ENCODE measurements around the gene SLC22A2. TPM values are rescaled to one million over a fixed set of nuclear protein-coding genes. Genes with fewer than 3 reads are reported as not detected.

The SLC22A2 gene
- total RNA-seq, 1 donor from 2014 or later: not detected

DNA sequence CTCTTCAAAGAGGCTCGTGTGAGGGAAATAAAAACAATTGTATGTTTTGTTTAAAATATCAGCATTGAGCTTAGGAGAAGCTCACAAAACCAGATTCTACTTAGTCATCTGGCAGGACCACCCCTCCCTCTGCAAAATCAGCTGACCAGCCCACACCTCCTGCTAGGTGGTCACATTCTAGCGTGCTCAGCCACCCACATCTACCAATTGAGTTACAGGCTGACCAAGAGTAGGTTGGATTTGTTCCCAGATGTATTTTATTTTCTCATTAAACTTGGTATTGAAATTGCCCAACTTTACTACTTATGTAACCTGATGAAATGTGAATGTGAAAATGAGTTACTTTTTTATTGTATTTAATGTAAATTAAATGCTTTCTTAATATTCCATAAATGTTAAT is 56.2 kb downstream of the SLC22A2 start:
- TF ChIP-seq, protein P1, sequence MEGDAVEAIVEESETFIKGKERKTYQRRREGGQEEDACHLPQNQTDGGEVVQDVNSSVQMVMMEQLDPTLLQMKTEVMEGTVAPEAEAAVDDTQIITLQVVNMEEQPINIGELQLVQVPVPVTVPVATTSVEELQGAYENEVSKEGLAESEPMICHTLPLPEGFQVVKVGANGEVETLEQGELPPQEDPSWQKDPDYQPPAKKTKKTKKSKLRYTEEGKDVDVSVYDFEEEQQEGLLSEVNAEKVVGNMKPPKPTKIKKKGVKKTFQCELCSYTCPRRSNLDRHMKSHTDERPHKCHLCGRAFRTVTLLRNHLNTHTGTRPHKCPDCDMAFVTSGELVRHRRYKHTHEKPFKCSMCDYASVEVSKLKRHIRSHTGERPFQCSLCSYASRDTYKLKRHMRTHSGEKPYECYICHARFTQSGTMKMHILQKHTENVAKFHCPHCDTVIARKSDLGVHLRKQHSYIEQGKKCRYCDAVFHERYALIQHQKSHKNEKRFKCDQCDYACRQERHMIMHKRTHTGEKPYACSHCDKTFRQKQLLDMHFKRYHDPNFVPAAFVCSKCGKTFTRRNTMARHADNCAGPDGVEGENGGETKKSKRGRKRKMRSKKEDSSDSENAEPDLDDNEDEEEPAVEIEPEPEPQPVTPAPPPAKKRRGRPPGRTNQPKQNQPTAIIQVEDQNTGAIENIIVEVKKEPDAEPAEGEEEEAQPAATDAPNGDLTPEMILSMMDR (conservative IDR thresholded peaks at IDR 0.05; ENCODE audit: low read depth, low read length): no peak
- peak; percentile 40 for DNase-seq (ENCODE audit: low read depth)
- H3K4me3 ChIP-seq (ENCODE audit: low read depth, low read length): no peak overlapping the region

DNA sequence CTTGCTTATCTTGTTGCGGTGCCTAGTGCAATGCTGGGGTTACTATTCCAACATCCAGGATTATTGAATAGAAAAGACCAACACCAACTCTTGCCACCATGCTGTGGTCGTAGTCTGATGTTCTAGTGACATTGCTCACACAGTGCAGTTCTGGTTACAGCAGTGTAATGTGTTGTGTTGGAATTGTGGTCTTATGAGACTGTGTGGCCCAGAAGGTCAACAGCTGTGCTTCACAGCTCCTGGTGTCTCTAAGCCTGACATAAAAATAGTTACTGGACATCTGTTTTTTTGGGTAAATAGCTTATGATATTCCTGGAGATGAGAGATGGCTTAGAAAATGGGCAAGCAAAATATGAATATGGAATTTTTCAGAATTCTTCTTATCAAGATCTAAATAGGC is 57.6 kb downstream of the SLC22A2 start:
- TF ChIP-seq, protein P1 (conservative IDR thresholded peaks at IDR 0.05; ENCODE audit: low read depth, low read length): no peak
- H3K4me3 ChIP-seq (ENCODE audit: low read depth, low read length): no peak overlapping the region
- DNase-seq (ENCODE audit: low read depth): no peak

- peak; percentile 59 for DNase-seq (ENCODE audit: low read depth)
- TF ChIP-seq, protein P1 (conservative IDR thresholded peaks at IDR 0.05; ENCODE audit: low read depth, low read length): no peak
- H3K4me3 ChIP-seq (ENCODE audit: low read depth, low read length): no peak overlapping the region
These were observed 59.9 kb downstream of the SLC22A2 start for GRCh38 chr6:160198606-160199211.

DNA sequence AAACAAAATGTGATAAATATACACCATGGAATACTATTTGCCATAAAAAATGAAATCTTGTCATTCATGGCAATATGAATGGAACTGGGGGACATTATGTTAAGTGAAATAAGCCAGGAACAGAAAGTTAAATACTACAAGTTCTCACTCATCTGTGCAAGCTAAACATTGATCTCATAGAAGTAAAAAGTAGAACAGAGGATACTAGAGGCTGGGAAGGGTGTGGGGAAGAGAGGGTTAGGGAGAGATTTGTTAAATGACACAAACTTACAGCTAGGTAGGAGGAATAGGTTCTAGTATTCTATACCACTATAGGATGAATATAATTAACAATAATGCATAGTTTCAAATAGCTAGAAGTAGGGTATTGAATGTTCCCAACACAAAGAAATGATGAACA is 61.0 kb downstream of the SLC22A2 start:
- no peak for DNase-seq (ENCODE audit: low read depth)
- no peak overlapping the region for H3K4me3 ChIP-seq (ENCODE audit: low read depth, low read length)
- TF ChIP-seq, protein P1 (conservative IDR thresholded peaks at IDR 0.05; ENCODE audit: low read depth, low read length): no peak

DNA sequence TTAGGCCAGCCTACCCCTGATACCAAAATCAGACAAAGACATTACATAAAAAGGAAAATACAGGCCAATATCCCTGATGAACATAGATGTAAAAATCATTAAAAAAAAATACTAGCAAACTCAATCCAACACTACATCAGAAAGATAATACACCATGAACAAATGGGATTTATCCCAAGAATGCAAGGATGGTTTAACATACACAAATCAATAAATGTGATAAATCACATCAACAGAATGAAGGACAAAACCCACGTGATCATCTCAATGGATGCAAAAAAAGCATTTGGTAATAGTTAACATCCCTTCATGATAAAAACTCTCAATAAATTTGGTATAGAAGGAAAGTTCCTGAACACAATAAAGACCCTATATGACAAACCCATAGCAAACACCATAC is 63.8 kb downstream of the SLC22A2 start:
- DNase-seq (ENCODE audit: low read depth): no peak
- TF ChIP-seq, protein P1 (conservative IDR thresholded peaks at IDR 0.05; ENCODE audit: low read depth, low read length): no peak
- H3K4me3 ChIP-seq (ENCODE audit: low read depth, low read length): no peak overlapping the region

DNA sequence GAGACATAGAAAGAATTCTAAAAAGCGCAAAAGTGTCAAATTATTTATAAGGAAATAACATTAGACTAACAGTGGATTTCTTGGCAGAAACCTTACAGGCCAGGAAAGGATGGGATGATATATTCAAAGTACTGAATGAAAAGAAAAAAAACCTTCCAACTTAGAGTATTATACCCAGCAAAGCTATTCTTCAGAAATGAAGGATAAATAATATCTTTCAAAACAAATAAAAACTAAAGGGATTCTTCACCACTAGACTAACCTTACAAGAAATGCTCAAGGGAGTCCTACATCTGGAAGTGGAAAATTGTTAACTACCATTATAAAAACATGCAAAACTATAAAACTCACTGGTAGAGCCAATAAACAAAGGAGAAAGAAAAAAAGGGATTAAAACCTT is 65.8 kb downstream of the SLC22A2 start:
- H3K4me3 ChIP-seq (ENCODE audit: low read depth, low read length): no peak overlapping the region
- TF ChIP-seq, protein P1 (conservative IDR thresholded peaks at IDR 0.05; ENCODE audit: low read depth, low read length): no peak
- DNase-seq (ENCODE audit: low read depth): no peak

DNA sequence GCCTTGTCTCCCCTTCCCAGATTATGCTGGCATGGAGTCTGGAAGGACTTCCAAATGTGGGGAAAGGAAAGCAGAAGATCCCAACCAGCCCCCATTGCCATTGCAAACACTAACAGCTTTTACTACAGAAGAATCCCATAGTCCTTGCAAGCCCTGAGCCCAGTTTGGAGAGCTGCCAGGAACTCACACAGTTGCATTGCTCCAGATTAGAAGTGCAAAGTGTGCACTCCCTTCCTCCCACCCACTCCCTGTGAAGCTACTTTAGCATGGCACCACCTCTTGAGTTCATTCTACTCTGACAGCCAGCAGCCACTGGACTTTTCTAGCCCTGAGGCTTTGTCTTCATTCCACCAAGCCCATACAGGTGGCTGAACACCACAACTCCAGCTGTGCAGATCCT is 67.6 kb downstream of the SLC22A2 start:
- TF ChIP-seq, protein P1 (conservative IDR thresholded peaks at IDR 0.05; ENCODE audit: low read depth, low read length): no peak
- no peak for DNase-seq (ENCODE audit: low read depth)
- H3K4me3 ChIP-seq (ENCODE audit: low read depth, low read length): no peak overlapping the region

Measured in epithelial cell of proximal tubule (primary cell).